Ectodermal cell (in vitro differentiated cells): ENCODE data around the gene TECPR2.
"Not testable (repeated sequence)": the region's sequence is repeated elsewhere in the genome, so short reads cannot be mapped to it uniquely, and the experiment has no call there.

Experiments used
- H3K27ac ChIP-seq: 2 replicates; pipeline ENCODE4 v1.7.0; 2013; ENCODE audit warnings: mild to moderate bottlenecking, low read depth, low read length; ENCODE audit not compliant: insufficient read depth, poor library complexity, severe bottlenecking
- H3K27me3 ChIP-seq: 2 replicates; pipeline ENCODE4 v1.7.0; 2013; ENCODE audit warnings: mild to moderate bottlenecking, low read length; ENCODE audit not compliant: insufficient read depth, control insufficient read depth, poor library complexity, severe bottlenecking
- H3K36me3 ChIP-seq: one replicate; pipeline ENCODE4 v1.7.0; 2013; ENCODE audit warnings: low read length; ENCODE audit not compliant: control insufficient read depth, insufficient read depth
- H3K4me1 ChIP-seq: one replicate; pipeline ENCODE4 v1.7.0; 2013; ENCODE audit warnings: low read length; ENCODE audit not compliant: control insufficient read depth, insufficient read depth
- H3K4me3 ChIP-seq: 2 replicates; pipeline ENCODE4 v1.7.0; 2013; ENCODE audit warnings: low read depth, low read length, control low read depth; ENCODE audit not compliant: insufficient read depth
- H3K9me3 ChIP-seq: 2 replicates; pipeline ENCODE4 v1.7.0; 2013; ENCODE audit warnings: mild to moderate bottlenecking, low read length, moderate library complexity; ENCODE audit not compliant: control insufficient read depth
- WGBS, 2 experiments: methylation state at CpG; one replicate each; pipeline ENCODE4 v1.1.7; 2013; ENCODE audit warnings: missing lambda C conversion rate in 2 of 2; 5-methylcytosine and 5-hydroxymethylcytosine counted together

Gene TECPR2

GRCh38 chr14:102548616-102549240 is 186.0 kb downstream of the TECPR2 start:
- H3K27ac ChIP-seq: no peak overlapping the region
- WGBS, 2 experiments: 87 to 93% methylated on average over 3 of the region's 3 CpGs

GRCh38 chr14:102550927-102551401 is 188.2 kb downstream of the TECPR2 start:
- H3K27me3 ChIP-seq, H3K4me3 ChIP-seq, H3K36me3 ChIP-seq, H3K27ac ChIP-seq, H3K9me3 ChIP-seq, H3K4me1 ChIP-seq: not testable (repeated sequence)
- 88 to 89% methylated on average over 3 of the region's 3 CpGs for WGBS, 2 experiments

More at GRCh38 chr14:102548616-102549240, 186.0 kb downstream of the TECPR2 start:
- Histone ChIP-seq H3K36me3 (no peaks in the 10 kb centered on the region), H3K4me1 (peaks cover 18% of the 10 kb centered on the region), H3K27me3 (peaks cover 24% of the 10 kb centered on the region), H3K4me3 (no peak overlapping the region), H3K9me3 (no peaks in the 10 kb centered on the region)
